Psoas muscle (tissue), 8 donors: ENCODE measurements around the gene NEK2. TPM values are rescaled to one million over a fixed set of nuclear protein-coding genes. Genes with fewer than 3 reads are reported as not detected.

Experiments
- ATAC-seq, 4 donors: fragments of 200-7000 bp; cut with Tn5 transposase; one replicate each; pipeline ENCODE4 v1.9.1; 2020; ENCODE audit warnings: moderate library complexity in 3 of 4, mild to moderate bottlenecking in 2 of 4
- DNase-seq, 2 donors: peaks; one replicate each; pipeline ENCODE4 v3.0.0-alpha.2; 2020
- H3K27ac ChIP-seq: fragments of 200-600 bp; one replicate; pipeline ENCODE4 v1.8.0; 2022
- H3K27me3 ChIP-seq, 3 donors: fragments of 200-600 bp in 1 of 3; one replicate each; pipeline versions ENCODE4 v1.6.1 to v1.8.0; 2013 to 2022; ENCODE audit warnings: low read length in 2 of 3, mild to moderate bottlenecking in 2 of 3, moderate library complexity in 1 of 3; ENCODE audit not compliant: insufficient read depth in 3 of 3
- H3K36me3 ChIP-seq, 2 donors: fragments of 200-600 bp in 1 of 2; one replicate each; pipeline versions ENCODE4 v1.6.1 to v1.8.0; 2013 to 2022; ENCODE audit warnings: low read depth in 1 of 2, mild to moderate bottlenecking in 1 of 2, moderate library complexity in 1 of 2; ENCODE audit not compliant: insufficient read depth in 1 of 2
- H3K4me1 ChIP-seq: fragments of 200-600 bp; one replicate; pipeline ENCODE4 v1.8.0; 2022
- H3K4me3 ChIP-seq: fragments of 200-600 bp; one replicate; pipeline ENCODE4 v1.8.0; 2022; ENCODE audit warnings: mild to moderate bottlenecking
- H3K9me3 ChIP-seq: fragments of 200-600 bp; one replicate; pipeline ENCODE4 v1.8.0; 2022
- WGBS, 3 donors: extraction: QIAGEN DNeasy Blood & Tissue Kit; methylation state at CpG; one replicate each; pipeline versions ENCODE4 v1.1.6 to v1.1.7; 2013; 5-methylcytosine and 5-hydroxymethylcytosine counted together
- intact Hi-C, 2 donors: fragments of 100-400 bp; cut with DNase I; formaldehyde crosslinking; loops; one replicate each; pipeline versions ENCODE4 v1.11.0 to v1.14.2; 2022
- polyA plus RNA-seq, 3 donors: library from polyadenylated mRNA; stranded (reverse); fragments of 200-250 nt; gene quantifications; one replicate each; pipeline ENCODE4 v1.2.3, GENCODE V29; 2013
- total RNA-seq, 4 donors: library from RNA; stranded (reverse); fragmentation: NEBNext Ultra II Directional in 2 of 4; extraction: Animal tissue kit (Norgen Biotek cat#: 25700) in 2 of 4; gene quantifications; one replicate each; pipeline versions ENCODE4 v1.2.1 to v1.2.4, GENCODE V29; 2021 to 2023
- TF ChIP-seq, protein P1 (sequence below): fragments of 200-600 bp; IDR thresholded peaks from one replicate; pipeline ENCODE4 v1.8.0; 2022; ENCODE audit warnings: antibody characterized with exemption
- donor health status: healthy with polysubstance abuse.
- donor health status: DM: no; HTN: no; CAD: no; lungs with moderate emphysema.
- donor health status: Bipolar disorder and iron deficiency.
- donor health status: healthy.
- donor health status: DM: yes; HTN: yes; CAD: no.
- donor health status: DM: no; HTN: no; CAD: no.
- donor health status: DM: no; HTN: no; CAD: no.
- donor health status: DM: yes; HTN: yes; CAD: no.

Gene NEK2
- total and polyA plus RNA-seq, 7 donors, result 0.03 to 0.04 TPM; not detected in 5

DNA sequence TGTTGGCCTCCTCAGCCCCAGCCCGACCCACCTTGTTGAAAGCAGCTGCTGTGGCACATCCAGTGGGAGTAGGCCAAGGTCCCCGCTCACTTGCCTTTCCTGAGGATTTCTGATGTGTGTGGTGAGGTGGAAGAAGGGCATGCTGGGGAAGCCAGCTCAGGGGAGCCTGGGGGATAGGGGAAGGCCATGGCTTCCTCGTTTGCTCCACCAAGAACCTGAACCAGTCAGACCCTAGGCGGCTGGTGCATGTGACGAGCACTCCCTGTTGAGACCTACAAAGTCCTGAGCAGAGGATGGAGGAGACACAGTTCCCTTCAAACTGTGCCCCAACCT is 58.5 kb downstream of the NEK2 start:
- no peak for ATAC-seq
- intact Hi-C loops, result no loop called here
- Histone ChIP-seq H3K4me3 (no peak overlapping the region), H3K27me3 (no peaks in the 10 kb centered on the region), H3K9me3 (no peaks in the 10 kb centered on the region), H3K4me1 (peaks cover 12% of the 10 kb centered on the region), H3K36me3 (no peaks in the 10 kb centered on the region), H3K27ac (no peak overlapping the region)
- TF ChIP-seq, protein P1, sequence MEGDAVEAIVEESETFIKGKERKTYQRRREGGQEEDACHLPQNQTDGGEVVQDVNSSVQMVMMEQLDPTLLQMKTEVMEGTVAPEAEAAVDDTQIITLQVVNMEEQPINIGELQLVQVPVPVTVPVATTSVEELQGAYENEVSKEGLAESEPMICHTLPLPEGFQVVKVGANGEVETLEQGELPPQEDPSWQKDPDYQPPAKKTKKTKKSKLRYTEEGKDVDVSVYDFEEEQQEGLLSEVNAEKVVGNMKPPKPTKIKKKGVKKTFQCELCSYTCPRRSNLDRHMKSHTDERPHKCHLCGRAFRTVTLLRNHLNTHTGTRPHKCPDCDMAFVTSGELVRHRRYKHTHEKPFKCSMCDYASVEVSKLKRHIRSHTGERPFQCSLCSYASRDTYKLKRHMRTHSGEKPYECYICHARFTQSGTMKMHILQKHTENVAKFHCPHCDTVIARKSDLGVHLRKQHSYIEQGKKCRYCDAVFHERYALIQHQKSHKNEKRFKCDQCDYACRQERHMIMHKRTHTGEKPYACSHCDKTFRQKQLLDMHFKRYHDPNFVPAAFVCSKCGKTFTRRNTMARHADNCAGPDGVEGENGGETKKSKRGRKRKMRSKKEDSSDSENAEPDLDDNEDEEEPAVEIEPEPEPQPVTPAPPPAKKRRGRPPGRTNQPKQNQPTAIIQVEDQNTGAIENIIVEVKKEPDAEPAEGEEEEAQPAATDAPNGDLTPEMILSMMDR, result no peak
- WGBS, 3 donors, result 90 to 91% (median 90%) methylated on average over 5 of the region's 5 CpGs
- DNase-seq, result no peak

DNA sequence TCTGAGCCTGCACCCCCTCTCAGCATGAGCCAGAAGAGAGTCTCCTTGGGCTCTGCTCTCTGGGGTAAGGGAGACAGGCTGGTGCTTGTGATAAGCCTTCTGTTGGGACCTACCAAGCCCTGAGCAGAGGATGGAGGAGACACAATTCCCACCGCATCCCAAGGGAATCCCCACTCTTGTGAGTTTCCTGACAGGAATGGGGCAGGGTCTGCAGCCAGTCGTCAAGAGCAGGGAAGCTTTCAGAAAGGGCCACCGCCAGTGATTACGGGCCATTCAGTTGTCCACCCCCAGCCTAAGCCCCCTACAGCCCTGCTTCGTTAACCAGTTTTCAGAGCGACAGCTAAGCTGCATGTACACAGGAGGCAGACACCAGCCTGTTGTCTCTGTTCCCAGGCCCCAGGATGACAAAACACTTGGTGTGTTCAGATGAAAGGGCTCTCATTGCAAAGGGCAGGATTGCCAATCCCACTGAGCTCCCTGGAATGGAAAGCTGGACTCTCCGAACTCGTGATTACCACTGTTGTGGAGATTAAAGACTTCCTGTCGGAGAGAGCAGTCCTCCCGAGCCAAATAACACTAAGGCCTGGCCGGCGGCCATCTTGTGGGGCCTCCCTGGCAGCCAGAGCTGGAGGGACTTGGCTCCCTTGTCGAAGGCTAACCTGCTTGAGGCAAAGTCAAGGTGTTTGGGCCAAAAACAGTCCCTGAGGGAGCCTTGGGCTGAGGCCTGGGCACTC is 59.0 kb downstream of the NEK2 start:
- intact Hi-C loops, result no loop called here
- Histone ChIP-seq H3K36me3 (no peaks in the 10 kb centered on the region), H3K9me3 (no peaks in the 10 kb centered on the region), H3K4me3 (no peak overlapping the region), H3K4me1 (peaks cover 12% of the 10 kb centered on the region), H3K27me3 (no peaks in the 10 kb centered on the region), H3K27ac (no peak overlapping the region)
- TF ChIP-seq, protein P1, result no peak
- DNase-seq (peak in 1 of 2 donors; percentile 68), ATAC-seq (no peak)
- 57 to 62% (median 59%) methylated on average over 13 of the region's 13 CpGs for WGBS, 3 donors

DNA sequence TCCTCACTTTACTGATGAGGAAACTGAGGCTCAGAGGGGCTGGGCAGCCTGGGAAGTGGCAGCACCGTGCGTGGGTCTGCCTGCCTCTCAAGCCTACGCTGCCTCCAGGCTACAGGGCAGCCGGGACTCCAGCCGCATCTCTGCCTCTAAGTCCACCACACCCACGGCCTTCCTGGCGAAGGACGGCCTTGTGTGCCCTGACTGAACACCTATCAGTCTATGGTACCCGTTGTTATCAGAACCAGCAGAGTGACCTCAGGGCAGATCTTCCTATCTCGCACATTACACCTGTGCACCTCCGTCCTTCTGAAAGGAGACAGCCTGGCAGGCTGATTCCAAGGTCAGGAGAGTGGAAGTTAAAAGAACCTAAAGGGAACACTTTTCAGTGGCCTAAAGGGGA is 60.8 kb downstream of the NEK2 start:
- WGBS, 3 donors, result 95 to 96% (median 95%) methylated on average over 11 of the region's 11 CpGs
- Histone ChIP-seq H3K27me3 (no peaks in the 10 kb centered on the region), H3K9me3 (no peaks in the 10 kb centered on the region), H3K4me3 (no peak overlapping the region), H3K4me1 (peaks cover 12% of the 10 kb centered on the region), H3K36me3 (no peaks in the 10 kb centered on the region), H3K27ac (no peak overlapping the region)
- no peak for ATAC-seq
- TF ChIP-seq, protein P1, result no peak
- no peak for DNase-seq
- intact Hi-C loops, result loop anchor here in 1 of 2 donors (5.0 kb wide), 1 partner anchor 37 kb away; the partner anchor contains the start of gene SLC30A1

DNA sequence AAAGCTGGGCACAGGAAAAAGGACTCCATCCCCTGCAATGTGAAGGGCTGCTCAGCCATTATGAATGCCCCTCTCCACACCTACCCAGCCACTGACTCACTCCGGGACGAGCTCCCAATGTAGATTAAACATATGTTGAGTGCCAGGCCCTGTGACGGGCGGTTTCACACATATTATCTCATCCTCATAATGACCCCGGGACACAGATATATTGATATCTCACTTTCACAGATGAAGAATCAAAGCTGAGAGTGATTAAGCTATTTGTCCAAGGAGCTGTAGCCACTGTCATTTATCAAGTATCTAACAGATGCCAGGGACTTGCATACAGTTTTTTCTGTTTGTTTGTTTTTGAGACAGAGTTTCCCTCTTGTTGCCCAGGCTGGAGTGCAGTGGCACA is 61.5 kb downstream of the NEK2 start:
- 74 to 90% (median 82%) methylated on average over 5 of the region's 5 CpGs for WGBS, 3 donors
- intact Hi-C loops, result loop anchor here in 1 of 2 donors (5.0 kb wide), 1 partner anchor 37 kb away; the partner anchor contains the start of gene SLC30A1
- Histone ChIP-seq H3K27ac (peak overlapping the region; percentile 50), H3K4me3 (no peak overlapping the region), H3K4me1 (peaks cover 12% of the 10 kb centered on the region), H3K27me3 (no peaks in the 10 kb centered on the region), H3K9me3 (no peaks in the 10 kb centered on the region), H3K36me3 (no peaks in the 10 kb centered on the region)
- DNase-seq (no peak), ATAC-seq (no peak)
- TF ChIP-seq, protein P1, result no peak
